Kidney glomerular epithelial cell (primary cell): ENCODE results near the gene ZBTB21.

ENCODE experiments used
- DNase-seq: peaks from one replicate; lab custom pipeline; 2025; lab: John Stamatoyannopoulos, UW

Gene ZBTB21

GRCh38 chr21:41991659-41992058 lies 18.5 kb downstream of the ZBTB21 start:
- no peak for DNase-seq

- no peak for DNase-seq
Measured at GRCh38 chr21:41989698-41990097, 20.5 kb downstream of the ZBTB21 start.

DNA sequence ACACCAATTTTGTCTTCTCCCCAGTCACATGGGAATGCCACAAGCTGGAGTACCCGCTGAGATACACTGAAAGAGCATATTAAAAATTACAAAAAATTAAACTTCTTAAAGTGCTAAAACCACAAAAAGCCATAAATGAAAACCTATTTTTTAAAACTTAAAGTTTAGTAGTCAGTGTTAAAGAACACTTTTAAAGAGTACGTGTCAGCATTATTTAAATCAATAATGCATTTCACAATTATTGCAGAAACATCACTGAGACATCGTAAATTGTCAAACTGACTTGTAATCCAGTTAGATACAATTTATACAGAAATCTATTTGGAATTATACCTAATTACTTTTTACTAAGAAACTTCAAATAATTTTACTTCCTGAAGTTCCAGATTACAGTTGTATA lies 22.9 kb downstream of the ZBTB21 start:
- no peak for DNase-seq

GRCh38 chr21:41985662-41986416 lies 24.3 kb downstream of the ZBTB21 start:
- DNase-seq: no peak

DNA sequence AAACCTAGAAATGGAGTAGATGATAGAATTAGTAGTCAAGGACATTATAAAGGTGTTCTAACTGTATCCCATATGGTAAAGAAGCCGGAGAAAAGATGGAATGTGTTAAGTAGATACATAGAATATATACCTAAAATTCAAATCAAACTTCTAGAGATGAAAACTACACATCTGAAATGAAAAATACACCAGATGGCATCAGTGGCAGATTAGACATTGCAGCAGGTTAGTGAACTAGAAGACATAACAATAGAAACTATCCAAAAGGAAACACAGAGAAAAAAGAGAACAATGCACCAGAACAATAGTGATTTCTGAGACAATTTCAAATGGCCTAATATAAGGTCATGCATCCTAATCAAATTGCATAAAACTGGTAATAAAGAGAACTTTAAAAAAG lies 26.9 kb downstream of the ZBTB21 start:
- no peak for DNase-seq

DNA sequence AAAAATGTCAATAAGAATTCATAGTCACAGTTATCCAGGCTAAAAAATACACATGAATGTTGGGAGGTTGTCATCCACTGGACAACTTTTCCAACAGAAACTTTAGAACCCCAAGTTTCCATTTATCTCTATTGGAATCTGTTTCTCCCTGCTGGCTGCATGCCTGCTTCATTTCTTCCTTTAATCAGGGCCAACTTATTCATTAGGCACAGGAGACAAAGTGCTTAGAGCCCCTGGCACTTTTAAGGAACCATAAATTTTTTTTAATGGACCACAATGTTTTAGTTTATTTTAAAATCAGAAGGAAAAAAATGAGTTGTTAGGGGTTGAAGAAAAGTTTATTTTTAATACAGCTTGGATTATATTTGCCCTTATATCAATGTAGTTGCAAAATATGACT lies 29.6 kb downstream of the ZBTB21 start:
- DNase-seq: no peak

DNA sequence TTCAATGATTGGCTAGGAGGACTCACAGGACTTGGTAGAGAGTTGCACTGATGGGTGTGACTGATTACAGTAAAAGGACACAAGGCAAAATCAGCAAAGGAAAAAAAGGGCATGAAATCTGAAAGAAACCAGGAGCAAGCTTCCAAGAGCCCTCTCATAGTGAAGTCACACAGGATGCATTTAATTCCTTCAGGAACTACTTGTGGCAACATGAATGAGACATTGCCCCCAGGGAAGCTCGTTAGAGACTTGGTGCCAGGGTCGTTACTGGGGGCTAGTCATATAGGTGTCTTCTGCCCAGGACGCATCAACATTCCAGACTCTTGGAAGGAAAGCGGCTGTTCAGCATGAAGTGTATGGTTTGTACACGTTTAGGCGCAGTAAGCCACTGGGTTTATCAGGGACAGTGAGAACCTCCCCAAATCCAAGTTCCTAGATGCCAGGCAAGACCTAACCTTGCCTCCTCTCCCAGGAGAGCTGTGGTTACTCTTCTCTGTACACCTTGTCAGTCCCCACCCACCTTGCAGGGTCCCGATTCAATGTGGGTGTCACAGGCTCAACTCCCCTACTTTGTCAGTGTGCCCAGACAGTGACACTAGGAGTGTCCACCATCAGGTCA lies 30.3 kb downstream of the ZBTB21 start:
- no peak for DNase-seq

DNA sequence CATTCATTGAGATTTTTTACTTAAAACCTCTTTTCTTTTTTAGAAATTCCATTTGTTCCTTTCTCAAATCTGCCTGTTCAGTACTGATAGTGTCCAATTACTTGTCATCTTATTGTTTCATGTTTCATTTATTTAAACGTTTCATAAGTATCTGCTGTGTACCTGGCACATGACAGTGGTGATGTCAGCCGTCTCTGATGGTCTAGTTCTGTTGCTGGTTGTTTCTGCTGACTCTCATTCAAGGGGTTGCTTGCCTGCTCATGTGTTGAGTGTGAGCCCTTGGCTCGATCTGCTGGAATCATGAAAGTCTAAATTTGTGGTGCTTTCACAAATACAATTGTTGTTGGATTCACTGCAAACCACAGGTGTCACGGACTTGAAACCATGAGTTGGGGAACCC lies 30.8 kb downstream of the ZBTB21 start:
- DNase-seq: no peak

DNA sequence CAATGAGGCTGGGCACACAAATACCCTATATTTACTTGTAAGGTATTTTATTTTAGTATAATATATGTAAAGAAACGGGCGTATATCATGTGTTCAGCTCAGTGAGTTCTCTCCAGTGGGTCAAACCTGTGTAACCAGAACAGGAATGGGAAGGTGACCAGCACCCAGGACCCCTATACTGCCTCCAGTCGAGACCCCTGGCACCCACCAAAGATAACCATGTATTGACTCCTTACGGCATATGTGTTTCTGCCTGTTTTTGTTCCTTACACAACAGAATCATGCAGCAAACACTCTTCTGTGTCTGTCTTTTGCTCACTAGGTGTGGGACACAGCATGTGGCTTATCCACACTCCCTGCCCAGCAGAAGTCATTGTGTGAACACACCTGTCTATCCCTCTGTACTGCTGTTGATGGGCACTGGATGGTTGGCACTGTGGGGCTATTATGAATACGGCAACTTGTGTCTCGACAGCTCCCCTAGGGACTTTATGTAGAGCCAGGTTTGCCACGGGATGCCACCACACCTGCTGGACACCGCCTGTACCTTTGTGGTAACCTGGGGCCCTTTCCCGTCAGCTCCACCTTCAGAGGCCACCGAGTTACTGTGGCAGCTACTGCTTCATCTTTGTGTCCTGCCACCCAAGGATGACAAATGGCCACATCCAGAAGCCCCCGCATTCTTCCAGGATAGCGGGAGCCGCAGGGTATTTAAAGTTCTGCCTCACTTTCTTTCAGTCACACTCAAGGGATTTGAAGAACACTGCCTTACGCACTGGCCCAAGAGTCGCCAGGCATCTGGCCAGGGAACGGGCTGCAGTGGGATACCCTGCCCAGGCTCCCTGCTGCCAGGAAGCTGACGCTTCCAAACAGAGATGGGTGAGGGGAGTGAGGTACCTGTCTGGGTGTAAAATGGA lies 32.9 kb downstream of the ZBTB21 start:
- no peak for DNase-seq

DNA sequence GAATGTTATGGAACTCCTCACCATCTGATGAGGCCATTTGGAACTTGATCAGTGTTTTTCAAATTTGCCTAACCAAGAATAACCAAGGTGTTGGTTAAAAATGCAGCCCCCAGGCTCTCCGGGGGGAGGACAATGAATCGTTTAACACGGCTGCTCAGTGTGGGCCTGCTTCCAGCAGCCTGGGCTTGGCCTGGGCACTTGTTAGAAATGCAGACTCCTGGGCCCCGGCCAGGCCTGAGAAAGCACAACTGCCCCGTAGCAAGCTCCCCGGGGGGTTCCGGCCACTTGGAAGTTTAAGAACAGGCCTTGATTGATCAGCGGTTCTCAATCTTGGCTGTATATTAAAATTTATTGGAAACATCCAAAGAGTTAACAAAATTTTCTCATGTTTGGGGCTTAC lies 33.5 kb downstream of the ZBTB21 start:
- DNase-seq: no peak

GRCh38 chr21:41975391-41976272 lies 34.5 kb downstream of the ZBTB21 start:
- no peak for DNase-seq

DNA sequence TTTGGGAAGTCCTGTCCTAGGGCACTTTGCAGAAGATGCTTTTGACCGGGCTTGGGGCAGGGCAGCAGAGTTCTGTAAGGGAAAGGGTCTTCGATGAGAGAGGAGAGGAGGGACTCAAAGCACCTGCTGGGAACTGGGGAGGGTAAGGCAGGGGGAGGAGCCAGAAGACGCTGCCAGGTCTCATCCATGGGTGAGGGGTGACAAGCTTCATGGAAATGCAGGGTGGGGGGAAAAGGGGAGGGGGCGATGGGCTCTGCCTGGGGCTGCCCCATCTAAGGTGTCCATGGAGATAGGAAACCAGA lies 35.5 kb downstream of the ZBTB21 start:
- DNase-seq: no peak

DNA sequence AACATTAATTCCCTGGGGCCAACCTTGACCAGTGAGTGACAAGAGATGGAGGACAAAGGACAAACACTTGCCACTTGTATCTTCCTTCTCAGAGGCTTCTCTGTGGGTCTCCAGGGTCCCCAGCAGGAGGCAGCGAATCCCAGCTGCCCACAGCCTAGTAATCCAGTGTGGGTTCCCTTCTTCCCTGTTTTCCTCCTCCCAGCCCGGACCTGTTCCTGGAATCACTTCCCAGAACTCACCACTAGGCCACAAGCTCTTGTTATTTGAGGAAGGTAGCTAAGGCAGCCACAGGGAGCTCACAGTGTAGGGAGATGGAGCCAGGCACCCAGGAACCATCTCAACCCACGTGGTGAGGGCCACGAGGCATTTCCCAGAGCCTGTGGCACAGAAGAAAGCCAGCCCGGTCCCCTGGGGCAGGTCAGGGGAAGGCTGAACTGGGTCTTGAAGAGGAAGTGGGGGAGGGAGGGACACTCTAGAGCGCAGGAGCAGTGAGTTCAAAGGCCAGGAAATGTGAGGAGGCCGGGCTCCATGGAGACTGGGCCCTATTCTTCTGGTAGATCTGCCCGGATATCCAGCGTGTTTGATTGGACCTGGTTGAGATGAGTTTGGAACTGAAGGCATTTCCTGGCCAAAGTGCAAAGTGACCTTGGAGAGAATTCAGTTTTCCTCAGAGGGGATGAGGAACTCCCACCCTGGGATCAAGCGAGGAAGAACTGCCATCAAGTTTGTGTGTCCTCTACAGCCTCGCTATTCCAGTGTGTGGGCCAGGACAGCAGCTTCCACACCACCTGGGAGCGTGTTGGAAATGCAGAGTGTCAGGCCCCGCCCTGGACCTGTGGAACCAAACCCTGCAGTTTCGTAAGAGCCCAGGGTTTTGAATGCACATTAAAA lies 36.1 kb downstream of the ZBTB21 start:
- DNase-seq: no peak

GRCh38 chr21:41973427-41973831 lies 36.7 kb downstream of the ZBTB21 start:
- DNase-seq: no peak

DNA sequence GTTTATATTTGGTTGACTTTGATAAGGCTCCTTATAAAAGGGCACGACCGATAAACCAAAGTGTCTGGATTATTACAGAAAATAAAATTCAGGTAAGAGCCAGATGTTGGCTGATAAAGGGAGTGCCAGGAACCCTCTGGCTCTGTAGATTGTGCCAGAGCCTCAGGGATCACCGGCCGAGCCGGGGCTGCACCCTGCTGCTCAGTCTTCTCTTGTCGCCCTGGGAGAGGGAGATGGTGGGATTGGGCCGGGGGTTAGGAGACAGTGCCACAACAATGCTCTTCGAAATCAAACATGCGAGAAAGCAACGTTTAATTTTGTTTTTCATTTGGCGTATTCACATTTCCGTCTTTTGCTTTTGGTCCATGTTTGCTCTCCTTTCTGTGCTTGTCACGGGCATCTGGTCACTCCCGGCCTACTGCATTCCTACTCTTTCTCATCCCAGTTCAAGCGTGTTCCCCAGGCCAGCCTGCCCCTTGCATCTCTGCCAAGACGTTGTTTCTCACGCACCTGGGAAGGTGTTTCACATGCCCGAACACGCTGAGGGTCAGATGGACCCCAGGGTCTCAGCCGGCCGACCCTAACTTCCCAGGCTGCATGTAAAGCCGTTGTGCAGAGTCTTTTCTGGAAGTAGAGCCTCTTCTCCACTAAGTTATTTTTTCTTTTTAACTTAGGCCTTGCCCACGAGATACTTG lies 37.5 kb downstream of the ZBTB21 start:
- no peak for DNase-seq

DNA sequence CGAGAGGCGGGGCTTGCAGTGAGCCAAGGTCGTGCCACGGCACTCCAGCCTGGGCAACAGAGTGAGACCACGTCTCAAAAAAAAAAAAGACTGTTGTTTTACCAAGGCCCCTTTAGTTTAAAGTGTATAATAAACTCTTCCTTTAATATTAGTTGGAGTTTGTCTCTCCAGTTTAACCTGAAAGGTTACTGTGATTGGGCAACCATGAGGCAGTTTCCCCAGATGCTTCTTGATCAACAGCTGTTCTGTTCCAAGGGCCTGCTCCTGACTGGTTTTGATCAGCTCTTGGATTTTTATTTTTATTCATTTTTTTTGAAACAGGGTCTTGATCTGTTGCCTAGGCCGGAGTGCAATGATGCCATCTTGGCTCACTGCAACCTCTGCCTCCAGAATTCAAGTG lies 38.3 kb downstream of the ZBTB21 start:
- no peak for DNase-seq

DNA sequence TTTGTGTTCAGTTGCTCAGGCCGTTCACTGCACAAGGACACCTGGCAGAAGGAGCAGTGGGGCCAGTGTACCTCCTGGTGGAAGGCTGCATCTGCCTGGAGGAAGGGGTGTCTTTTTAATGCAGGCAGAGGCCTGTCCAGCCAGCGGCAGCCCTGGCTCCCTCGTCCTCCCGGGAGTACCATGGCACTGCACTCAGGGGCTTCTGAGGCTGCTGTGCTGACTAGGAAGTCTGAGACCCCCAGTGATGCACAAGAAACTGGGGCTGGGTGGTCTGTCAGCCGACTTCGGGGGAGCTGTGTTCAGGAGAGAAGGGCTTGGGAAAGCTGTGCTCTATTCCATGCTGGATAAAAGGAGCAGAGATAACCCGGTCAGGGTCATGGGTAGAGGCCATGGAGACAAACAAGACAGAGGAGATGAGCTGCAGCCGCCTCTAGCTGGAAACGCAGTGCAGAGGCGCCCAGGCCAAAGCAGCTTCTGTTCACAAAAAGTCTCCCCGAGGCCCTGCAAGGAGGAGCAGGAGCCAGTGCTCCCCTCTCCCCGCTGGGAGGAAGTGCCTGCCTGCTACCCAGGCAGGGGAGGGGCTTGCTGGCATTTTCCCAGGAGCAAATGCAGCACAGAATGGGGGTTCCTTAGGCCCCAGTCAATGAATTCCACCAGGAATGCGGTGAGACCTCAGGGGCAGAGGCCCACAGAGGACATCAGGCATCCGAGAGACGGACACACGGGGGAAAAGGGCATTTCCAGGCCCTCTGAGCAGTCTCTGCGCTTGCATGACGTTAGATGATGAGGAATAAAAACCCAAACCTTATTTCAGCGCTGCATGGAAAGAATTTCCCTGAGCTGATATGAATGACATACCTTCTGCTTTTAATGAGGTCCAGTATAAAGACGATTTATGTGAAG lies 39.2 kb downstream of the ZBTB21 start:
- DNase-seq: no peak

DNA sequence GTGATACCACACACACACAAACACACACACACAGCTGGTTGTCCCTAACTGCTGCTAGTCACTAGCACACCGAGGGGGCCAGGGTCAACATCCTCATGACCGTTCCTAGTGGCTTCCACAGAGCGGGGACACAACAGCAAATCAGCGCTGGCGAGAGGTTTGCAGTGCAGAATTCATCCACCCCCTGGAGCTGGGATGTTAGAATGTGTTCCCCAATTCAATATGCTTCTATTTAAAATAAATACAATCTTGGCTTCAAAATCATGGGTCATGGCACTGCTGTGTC lies 40.1 kb downstream of the ZBTB21 start:
- DNase-seq: no peak

GRCh38 chr21:41967708-41968107 lies 42.5 kb downstream of the ZBTB21 start:
- no peak for DNase-seq
